Brain microvascular endothelial cell (primary cell): ENCODE measurements around the gene TBX21.

Experiments used
- DNase-seq: peaks from one replicate; pipeline ENCODE4 v3.0.0-alpha.2; 2020
- H3K27ac ChIP-seq: fragments of 250-450 bp; sonication (Bioruptor Pico); 2 replicates; pipeline ENCODE4 v1.5.1; 2020; ENCODE audit warnings: mild to moderate bottlenecking, moderate library complexity
- H3K27me3 ChIP-seq: fragments of 250-450 bp; sonication (Bioruptor Pico); replicated peaks from 2 replicates; pipeline ENCODE4 v1.5.1; 2020; ENCODE audit warnings: mild to moderate bottlenecking
- H3K36me3 ChIP-seq: fragments of 250-450 bp; sonication (Bioruptor Pico); replicated peaks from 2 replicates; pipeline ENCODE4 v1.5.1; 2020; ENCODE audit warnings: mild to moderate bottlenecking
- H3K4me3 ChIP-seq: 2 replicates; pipeline ENCODE4 v1.5.1; 2011; ENCODE audit warnings: low read depth, mild to moderate bottlenecking, control low read depth, low read length, moderate library complexity
- CTCF ChIP-seq: IDR thresholded peaks from 2 replicates; pipeline ENCODE4 v1.5.1; 2011; ENCODE audit warnings: low read depth, mild to moderate bottlenecking, moderate library complexity, low read length, control low read depth, inconsistent platforms; ENCODE audit errors: missing control alignments
- in situ Hi-C: cut with HindIII; loops from 2 replicates; pipeline ENCODE4 v1.10.0; 2017; ENCODE audit warnings: low sequenced_read_pairs, low pct_ligation_motif_present

The TBX21 gene

GRCh38 chr17:47701608-47702007 lies 31.4 kb upstream of the TBX21 start:
- Histone ChIP-seq H3K4me3 (no peak overlapping the region), H3K27me3 (peaks cover 17% of the 10 kb centered on the region), H3K36me3 (no peaks in the 10 kb centered on the region), H3K27ac (no peak overlapping the region)
- no peak for DNase-seq
- no peak for TF ChIP-seq CTCF
- in situ Hi-C loops: no loop called here

- Histone ChIP-seq H3K4me3 (no peak overlapping the region), H3K36me3 (no peaks in the 10 kb centered on the region), H3K27ac (no peak overlapping the region), H3K27me3 (peaks cover 25% of the 10 kb centered on the region)
- no peak for DNase-seq
- in situ Hi-C loops: no loop called here
- TF ChIP-seq CTCF: no peak
Observed at GRCh38 chr17:47702391-47702995, 30.5 kb upstream of the TBX21 start.

- no peaks in the 10 kb centered on the region for H3K36me3 ChIP-seq
- H3K4me3 ChIP-seq: no peak overlapping the region
- in situ Hi-C loops: no loop called here
Observed at GRCh38 chr17:47703191-47703591, 29.8 kb upstream of the TBX21 start.

GRCh38 chr17:47703671-47704070 lies 29.4 kb upstream of the TBX21 start:
- in situ Hi-C loops: no loop called here
- Histone ChIP-seq H3K36me3 (no peaks in the 10 kb centered on the region), H3K27ac (no peak overlapping the region), H3K27me3 (peaks cover 33% of the 10 kb centered on the region), H3K4me3 (no peak overlapping the region)
- DNase-seq: no peak
- TF ChIP-seq CTCF: no peak

More at GRCh38 chr17:47703191-47703591, 29.8 kb upstream of the TBX21 start:
- Histone ChIP-seq H3K27ac (no peak overlapping the region), H3K27me3 (peaks cover 30% of the 10 kb centered on the region)
- no peak for TF ChIP-seq CTCF
- no peak for DNase-seq

GRCh38 chr17:47704116-47704515 lies 28.9 kb upstream of the TBX21 start:
- TF ChIP-seq CTCF: no peak
- DNase-seq: no peak
- in situ Hi-C loops: no loop called here
- Histone ChIP-seq H3K4me3 (no peak overlapping the region), H3K36me3 (no peaks in the 10 kb centered on the region), H3K27me3 (peaks cover 35% of the 10 kb centered on the region), H3K27ac (no peak overlapping the region)

- TF ChIP-seq CTCF: no peak
- in situ Hi-C loops: no loop called here
- no peak for DNase-seq
- H3K27ac ChIP-seq: no peak overlapping the region
- no peaks in the 10 kb centered on the region for H3K36me3 ChIP-seq
- H3K27me3 ChIP-seq: peaks cover 37% of the 10 kb centered on the region
- no peak overlapping the region for H3K4me3 ChIP-seq
Observed at GRCh38 chr17:47704736-47705135, 28.3 kb upstream of the TBX21 start.
